HG02840 (cell line): Measurements from ENCODE around the gene SLC17A5.
A peak's percentile ranks its signal among the peaks of the same experiment; 100 is the strongest.
"Not testable (repeated sequence)": the region's sequence is repeated elsewhere in the genome, so short reads cannot be mapped to it uniquely, and the experiment has no call there.

Experiments
- ATAC-seq: cut with Tn5 transposase; IDR thresholded peaks from one replicate; pipeline ENCODE4 v1.9.1; 2021; ENCODE audit warnings: mild to moderate bottlenecking, moderate library complexity, moderate number of reproducible peaks; ENCODE audit not compliant: unreplicated experiment, low FRiP score

SLC17A5 gene

GRCh38 chr6:73653571-73654424, at the start of gene SLC17A5:
Gene SLC17A5 (minus strand): TSS chr6:73653992. CDS start chr6:73653886, 106 bp downstream.
- ATAC-seq: peak; percentile 88

DNA sequence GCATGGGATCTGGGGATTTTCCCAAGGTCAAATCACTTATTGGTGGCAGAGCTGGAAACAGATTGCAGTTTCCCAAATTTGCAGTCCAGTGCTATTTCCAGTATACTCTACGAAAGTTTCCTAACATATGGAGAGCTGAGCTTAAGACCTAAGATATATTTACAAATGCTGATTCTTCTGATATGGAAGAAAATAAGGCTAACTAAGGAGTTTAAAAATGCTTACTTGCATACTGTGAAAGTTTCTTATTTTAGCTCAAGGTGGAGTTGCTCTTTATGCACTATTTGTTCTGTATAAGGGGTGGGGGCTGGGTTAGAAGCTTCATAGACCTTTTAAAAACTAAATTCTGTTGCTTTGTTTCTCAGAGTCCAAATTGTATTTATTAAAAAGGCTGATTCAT, 49.7 kb upstream of the SLC17A5 start:
- ATAC-seq: no peak

DNA sequence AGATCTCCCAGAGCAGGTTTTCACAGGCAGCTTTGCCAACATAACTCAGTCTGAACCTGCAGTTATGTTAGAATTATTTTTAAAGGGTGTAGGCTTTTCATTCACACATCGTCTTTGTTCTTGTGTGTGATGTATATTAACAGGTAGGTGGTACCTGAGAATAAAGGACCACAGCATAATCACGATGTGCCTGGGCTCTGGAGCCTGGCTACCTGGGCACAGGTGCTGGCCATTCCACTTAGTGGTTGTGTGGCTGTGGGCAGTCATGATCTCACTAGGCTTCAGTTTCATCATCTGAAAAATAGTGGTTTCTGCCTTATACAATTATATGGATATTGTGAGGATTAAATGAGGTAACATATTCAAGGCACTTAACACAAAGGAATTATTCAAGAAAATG, 48.7 kb upstream of the SLC17A5 start:
- ATAC-seq: no peak

GRCh38 chr6:73699676-73700459, 46.1 kb upstream of the SLC17A5 start:
- ATAC-seq: no peak

GRCh38 chr6:73696966-73697655, 43.3 kb upstream of the SLC17A5 start:
- ATAC-seq: no peak

DNA sequence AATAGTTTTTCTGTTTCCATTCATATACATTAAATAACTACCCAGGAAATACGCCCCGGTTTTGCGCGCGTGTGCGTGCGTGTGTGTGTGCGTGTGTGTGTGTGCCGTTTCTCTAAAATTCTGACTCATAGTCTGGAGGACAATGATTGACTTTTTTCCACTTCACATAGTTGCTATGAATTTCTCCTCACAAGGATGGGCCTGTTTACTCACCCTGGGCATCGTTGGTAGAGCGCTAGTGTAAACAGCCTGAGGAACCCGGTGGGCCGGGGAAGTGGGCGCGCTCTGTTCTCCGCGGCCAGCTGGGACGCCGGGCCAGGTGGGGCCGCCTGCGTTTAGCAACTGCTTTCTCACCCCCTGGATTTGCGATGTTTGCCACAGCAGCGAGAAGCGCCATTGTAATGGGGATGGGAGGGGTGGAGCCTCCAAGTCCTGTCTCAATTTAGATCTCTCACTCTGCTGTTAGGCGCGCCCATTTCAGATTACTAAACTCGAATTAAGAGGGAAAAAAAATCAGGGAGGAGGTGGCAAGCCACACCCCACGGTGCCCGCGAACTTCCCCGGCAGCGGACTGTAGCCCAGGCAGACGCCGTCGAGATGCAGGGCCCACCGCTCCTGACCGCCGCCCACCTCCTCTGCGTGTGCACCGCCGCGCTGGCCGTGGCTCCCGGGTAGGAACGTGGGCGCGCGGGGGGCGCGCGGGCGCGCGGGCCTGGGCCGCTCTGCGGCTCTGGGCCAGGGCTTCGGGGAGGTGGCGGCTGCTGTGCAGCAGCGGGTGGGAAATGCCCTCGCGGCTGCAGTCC, 42.0 kb upstream of the SLC17A5 start, which contains the start of gene CD109:
CD109 (plus strand) TSS at position 585 of the 803 bp plus-strand sequence; CDS start at position 598, 13 bp downstream.
- peak; percentile 60 for ATAC-seq

- ATAC-seq: no peak
Observed at GRCh38 chr6:73694711-73695411, 41.1 kb upstream of the SLC17A5 start.

DNA sequence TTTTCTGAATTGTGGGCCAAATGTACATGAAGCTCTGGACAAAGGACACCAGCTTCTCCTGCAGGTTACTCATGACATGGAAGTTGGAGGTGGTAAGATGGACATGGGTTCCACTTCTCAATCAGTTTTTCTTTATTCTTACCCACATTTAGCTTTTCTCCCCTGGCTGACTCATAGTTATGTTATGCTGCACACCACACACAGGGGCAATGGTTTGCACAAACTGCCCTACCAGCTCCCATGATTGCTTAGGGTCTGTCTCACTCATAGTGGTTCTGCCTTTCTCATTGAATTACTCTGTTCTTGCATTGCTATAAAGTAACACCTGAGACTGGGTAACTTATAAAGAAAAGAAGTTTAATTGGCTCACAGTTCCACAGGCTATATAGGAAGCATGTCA, 37.7 kb upstream of the SLC17A5 start:
- no peak for ATAC-seq

- ATAC-seq: no peak
Observed at GRCh38 chr6:73690056-73690455, 36.3 kb upstream of the SLC17A5 start.

DNA sequence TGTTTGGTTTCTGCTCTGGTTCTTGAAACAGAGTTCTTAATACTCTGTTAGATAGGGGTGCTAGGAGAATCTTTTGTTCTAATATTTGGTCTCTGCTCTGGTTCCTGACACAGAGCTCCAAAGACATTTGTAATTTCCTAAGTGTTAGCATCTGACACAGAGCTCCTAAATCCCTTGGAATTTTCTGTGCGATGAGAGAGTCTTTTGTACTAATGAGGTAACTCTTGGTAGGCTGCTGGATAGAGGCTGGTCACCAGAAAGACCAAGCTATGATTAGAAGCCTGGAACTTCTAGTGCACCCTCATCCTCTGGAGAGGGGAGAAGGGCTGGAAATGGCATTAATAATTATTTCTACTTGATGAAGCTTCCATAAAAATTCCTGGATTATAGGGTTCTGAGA, 34.6 kb upstream of the SLC17A5 start:
- no peak for ATAC-seq

DNA sequence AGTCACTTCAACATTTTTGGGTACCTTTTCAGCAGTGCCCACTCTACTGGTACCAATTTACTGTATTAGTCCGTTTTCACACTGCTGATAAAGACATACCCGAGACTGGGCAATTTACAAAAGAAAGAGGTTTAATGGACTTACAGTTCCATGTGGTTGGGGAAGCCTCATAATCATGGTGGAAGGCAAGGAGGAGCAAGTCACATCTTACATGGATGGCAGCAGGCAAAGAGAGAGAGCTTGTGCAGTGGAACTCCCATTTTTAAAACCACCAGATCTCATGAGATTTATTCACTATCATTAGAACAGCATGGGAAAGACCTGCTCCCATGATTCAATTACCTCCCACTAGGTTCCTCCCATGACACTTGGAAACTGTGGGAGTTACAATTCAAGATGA, 29.8 kb upstream of the SLC17A5 start:
- not testable (repeated sequence) for ATAC-seq

- no peak for ATAC-seq
Observed at GRCh38 chr6:73680289-73680918, 26.6 kb upstream of the SLC17A5 start.

DNA sequence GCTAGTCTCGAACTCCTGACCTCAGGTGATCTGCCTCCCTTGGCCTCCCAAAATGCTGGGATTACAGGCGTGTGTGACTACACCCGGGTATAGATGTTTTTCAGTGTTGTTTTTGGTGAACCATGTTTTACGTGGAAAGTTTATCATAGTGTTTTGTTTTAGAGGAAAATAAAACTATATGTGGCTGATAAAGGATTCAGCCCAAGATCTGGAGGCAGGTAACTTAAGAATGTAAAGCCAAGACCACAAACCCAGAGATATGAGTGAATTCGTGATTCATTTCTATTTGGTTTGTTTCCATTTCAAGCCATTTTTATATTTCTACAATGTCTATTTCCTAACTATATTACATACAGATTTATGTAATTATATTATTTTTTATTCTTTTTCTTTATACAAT, 26.1 kb upstream of the SLC17A5 start:
- ATAC-seq: not testable (repeated sequence)

DNA sequence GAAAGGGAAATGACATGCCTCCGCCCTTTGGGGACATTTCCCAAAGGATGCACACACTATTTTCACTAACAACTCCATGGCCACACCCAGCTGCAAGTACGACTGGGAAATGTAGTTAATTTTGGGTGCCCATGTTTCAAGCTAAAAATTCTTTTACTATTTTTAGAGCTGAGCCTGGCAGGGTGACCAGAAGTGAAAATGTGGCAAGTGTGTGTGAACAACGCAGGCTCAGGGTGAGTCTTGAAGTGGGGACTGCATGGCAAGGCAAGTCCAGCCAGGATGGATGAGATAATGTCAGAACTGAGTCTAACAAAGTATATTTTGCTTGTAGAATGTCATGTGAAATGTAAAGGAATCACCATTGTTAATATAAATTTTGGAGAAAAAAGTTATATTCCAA, 25.2 kb upstream of the SLC17A5 start:
- ATAC-seq: no peak

GRCh38 chr6:73675466-73676098, 21.8 kb upstream of the SLC17A5 start:
- peak; percentile 95 for ATAC-seq

DNA sequence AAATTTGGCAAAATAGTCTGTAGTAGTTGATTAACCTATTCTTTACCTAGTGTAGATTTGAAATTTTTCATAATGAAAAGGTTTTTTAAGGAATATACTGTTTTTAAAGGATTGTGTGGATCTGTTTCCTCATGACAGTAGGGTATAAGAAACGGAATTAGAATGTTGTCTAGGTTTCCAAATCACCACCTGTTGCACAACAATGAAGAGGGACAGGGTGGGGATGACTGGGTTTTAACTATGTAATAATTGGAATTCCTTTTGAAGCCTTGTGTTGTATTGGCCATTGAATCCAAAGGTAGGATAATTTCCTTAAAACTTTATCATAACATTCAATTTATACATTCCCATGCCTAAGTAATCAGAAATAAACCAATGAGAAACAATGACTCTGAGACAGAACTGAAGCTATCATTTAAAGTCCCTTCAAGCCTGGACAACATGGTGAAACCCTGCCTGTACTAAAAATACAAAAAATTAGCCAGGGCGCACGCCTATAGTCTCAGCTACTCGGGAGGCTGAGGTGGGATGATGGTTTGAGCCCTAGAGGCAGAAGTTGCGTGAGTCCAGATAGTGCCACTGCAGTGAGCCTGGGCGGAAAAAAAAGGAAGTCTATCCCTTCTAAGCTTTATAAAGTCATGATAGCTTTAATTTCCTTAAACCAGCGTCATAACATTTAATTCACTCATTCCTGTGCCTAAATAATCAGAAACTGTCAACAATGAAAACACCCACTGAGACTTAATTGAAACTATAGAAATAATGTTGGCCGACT, 18.3 kb upstream of the SLC17A5 start:
- no peak for ATAC-seq

DNA sequence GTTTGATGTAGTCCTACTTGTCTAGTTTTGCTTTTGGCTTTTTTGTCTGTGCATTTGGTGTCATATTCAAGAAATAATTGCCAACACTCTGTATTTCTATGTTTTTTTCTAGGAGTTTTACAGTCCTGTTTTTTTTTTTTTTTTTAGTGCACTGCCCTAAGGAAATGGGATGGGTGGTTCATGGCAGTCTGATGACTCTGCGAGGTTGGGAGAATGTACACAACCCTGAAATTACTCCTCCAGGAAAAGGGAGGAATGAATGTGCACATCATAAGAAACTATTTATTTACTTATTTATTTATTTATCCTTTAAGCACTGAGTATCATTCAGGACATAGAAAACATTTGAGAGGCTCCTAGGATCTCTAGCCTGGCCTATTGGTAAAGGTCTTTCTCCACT, 15.2 kb upstream of the SLC17A5 start:
- no peak for ATAC-seq

DNA sequence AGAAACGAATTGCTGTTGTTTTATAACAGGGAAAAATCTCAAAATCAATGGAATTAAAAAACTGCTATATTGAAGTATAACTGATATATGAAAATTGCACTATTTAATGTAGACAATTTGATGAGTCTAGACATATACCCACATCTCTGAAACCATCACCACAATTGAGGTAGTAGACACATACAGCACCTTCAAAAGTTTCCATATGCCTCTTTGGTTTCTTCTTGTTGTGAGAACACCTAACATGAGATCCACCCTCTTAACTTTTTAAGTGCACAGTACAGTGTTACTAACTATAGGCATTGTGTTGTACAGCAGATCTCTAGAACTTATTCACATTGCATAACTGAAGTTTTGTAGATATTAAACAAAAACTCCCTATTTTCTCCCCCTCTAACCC, 14.0 kb upstream of the SLC17A5 start:
- ATAC-seq: no peak
